ENCODE results near the gene PRR23A.

Gene PRR23A

DNA sequence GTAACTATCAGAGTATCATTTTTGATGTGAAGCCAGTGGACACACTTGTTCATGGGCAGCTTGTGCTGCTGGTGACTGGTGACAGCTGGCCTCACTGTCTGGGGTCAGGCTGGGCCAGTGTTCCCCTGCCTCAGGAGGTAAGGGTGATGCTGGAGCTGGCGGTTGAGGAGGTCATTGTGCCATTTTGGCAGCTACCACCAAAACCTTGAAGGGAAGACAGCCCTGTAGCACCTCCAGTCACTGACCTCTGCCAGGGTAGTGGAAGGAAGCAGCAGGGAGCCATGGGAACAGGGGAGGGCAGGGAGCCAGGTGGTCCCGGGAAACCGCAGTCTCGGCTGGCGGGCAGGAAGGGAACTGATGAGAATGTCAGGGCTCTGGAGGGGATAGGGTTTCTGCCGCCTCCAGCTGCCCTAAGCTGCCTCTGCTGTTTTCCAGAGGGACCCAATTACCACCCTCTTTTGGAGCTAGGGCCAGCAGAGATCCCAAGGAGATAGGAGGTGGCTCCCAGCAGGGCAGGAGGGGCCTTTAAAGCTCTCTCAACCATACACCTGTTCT is 34.2 kb downstream of the PRR23A start:
- no peak for DNase-seq

DNA sequence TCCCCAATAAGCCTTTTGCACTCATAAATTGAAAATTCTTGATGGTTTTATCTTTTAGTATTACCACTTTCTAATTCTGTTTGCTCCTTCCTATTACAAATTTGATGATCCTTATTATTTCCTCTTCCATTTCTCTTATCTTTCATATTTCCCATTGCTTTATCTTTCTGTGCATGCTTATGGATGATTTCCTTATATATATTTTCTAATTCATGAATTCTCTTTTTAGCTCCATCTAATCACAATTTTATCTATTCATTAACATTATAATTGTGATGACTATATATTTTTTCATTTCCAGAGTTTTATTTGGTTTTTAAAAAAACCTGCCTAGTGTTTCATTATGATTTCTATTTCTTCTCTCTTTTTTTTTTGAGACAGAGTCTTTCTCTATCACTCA is 41.1 kb downstream of the PRR23A start:
- no peak for DNase-seq

DNA sequence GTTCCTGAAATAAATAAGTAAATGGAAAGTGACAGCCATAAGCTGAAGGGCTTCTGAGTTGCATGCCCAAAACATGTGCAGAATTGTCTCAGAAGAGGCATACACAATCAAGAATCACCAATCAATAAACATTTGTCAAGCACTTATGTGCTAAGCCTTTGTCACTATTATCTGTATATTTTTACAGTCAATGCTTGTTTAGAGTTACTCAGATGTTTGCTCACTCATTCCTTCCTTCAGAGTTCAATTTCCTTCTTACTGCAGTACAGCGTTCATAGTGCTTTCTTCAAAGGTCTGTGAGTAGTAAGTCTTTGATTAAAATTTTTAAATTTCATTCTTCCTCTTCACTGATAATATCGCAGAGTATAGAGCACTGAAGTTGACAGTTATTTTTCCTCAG is 41.8 kb downstream of the PRR23A start:
- no peak for DNase-seq

DNA sequence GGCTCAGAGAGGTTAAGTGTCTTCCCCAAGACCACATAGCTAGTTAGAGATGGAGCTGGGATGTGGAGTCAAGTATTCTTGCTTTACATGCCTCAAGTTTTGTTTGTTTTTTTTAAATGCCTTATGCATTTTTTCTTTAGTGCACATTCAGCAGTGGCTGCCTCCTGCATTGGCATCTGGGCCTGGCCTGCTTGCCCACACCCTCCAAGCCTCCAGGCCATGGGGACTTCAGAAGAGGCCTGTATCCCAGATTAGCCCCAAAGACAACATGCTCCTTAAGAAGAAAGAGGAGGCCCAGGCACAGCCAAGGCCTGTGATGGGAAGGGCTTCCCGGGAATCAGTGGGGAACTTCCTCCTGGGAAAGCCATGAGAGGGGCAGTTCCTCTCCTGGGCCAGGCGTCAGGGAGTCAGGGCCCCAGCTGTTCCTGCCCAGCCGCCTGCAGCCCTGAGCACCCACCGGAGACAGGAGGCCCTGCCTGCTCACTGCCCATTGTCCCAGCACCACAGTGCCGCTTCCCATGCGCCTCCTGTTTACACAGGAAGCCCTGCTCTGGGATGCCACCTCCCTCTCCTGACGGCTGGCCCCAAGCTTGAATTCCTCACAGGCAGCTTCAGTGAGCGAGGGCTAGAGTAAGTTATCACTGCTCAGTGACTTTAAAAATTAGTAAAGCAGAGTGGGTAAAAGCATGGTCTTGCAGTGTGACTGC is 43.1 kb downstream of the PRR23A start:
- no peak for DNase-seq

DNA sequence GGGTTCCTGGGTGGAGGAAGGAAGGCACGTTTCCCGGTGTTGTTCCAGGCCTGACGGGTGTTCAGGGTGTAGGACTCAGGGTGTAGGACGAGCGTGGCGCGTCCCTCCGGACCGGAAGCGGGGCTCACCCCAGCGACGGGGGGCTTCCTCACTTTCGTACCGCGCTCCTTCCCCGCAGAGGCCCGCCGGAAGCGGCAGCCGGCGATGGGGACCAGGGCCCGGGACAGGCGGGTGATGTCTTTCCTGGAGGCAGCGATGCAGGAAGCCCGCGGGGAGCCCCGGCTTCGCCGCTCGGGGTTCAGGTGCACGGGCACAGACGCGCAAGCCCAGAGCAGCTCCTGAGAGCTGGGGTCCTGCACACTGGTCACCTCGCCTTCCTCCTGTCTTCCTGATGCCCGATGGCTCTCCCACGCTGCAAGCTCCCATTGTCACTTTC is 45.6 kb downstream of the PRR23A start:
- DNase-seq = no peak
